GM18868 (cell line): ENCODE measurements around the gene DTX2.
"Not testable (repeated sequence)": the region's sequence is repeated elsewhere in the genome, so short reads cannot be mapped to it uniquely, and the experiment has no call there.

Experiments
- ATAC-seq: cut with Tn5 transposase; IDR thresholded peaks from one replicate; pipeline ENCODE4 v1.9.1; 2021; ENCODE audit warnings: mild to moderate bottlenecking, moderate library complexity; ENCODE audit not compliant: unreplicated experiment

DTX2 gene

GRCh38 chr7:76485822-76486610 lies 24.5 kb downstream of the DTX2 start:
- peak; percentile 14 for ATAC-seq

- peak; percentile 99 for ATAC-seq
Observed at GRCh38 chr7:76486618-76487017, 25.1 kb downstream of the DTX2 start.

GRCh38 chr7:76487969-76488368 lies 26.5 kb downstream of the DTX2 start:
- not testable (repeated sequence) for ATAC-seq

DNA sequence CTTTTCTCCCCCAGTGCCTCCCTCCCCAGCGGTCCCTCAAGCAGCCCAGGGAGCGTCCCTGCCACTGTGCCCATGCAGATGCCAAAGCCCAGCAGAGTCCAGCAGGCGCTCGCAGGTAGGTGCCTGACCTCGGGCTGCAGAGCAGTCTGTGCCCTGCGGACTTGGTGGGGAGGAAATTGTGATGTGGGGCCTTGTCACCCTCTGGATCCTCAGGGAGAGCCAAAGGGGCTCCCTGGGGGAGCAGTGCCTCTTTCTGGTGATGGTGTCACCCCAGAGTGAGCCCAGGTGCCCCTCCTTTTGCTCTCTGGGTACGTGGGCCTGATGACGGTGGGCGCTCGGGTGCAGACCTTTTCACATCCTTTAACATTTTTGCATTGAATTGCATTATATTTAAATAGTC lies 30.6 kb downstream of the DTX2 start:
- ATAC-seq: not testable (repeated sequence)

DNA sequence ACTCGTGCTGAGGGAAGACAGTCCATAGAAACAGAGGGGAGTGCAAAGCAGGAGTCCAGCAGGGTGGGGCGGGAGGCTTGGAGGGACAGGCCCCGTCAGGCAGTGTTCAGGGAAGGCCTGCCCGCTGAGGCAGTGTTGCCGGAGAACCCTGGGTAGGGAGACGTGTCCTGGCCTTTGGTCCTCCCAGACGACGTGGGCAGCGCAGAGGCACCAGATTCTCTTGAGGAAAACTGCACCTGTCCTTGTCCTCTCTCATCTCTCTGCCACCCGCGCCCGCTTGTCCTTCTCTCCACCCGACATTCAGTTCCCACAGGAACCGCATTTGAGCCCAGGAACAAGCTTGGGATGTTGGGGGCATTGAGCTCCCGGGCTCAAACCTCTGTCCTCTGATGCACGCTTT lies 34.2 kb downstream of the DTX2 start:
- ATAC-seq: not testable (repeated sequence)

- ATAC-seq: not testable (repeated sequence)
Observed at GRCh38 chr7:76497918-76498582, 36.5 kb downstream of the DTX2 start.

GRCh38 chr7:76498583-76499200 lies 37.2 kb downstream of the DTX2 start:
- ATAC-seq: not testable (repeated sequence)

DNA sequence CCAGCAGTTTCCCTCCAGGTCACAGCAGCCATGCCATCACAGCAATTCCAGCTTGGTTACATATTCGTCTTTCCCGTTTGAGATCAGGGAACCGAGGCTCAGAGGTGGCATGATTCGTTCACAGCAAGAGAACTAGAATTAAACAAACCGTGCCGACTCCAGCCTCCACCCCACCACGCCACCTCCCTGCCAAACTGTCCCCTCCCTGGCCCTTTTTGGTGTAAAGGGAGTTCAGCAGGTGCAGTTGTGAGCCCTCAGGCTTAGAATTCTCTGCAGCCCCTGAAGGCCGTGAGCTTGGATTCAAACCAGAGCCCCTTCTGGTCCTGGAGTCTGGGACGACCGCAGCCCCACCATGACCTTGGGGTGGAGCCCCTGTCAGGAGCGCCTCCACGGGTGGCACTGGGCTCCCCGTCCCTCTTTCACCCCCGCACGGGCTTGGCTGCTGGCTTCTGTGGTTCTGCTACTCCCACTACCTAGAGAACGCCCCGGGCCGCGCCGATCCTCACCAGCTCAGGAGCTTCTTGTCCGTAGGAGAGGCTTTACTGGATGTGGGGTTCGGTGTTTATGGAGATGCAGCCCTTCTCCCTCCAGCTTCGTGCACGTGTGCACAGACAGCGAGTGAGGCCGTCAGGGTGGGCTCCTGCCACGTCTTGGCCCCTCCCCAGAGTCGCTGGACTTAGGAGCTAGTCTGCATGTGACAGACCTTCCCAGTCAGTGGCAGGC lies 37.9 kb downstream of the DTX2 start:
- not testable (repeated sequence) for ATAC-seq

GRCh38 chr7:76499924-76500241 lies 38.4 kb downstream of the DTX2 start:
- ATAC-seq: peak; percentile 55

DNA sequence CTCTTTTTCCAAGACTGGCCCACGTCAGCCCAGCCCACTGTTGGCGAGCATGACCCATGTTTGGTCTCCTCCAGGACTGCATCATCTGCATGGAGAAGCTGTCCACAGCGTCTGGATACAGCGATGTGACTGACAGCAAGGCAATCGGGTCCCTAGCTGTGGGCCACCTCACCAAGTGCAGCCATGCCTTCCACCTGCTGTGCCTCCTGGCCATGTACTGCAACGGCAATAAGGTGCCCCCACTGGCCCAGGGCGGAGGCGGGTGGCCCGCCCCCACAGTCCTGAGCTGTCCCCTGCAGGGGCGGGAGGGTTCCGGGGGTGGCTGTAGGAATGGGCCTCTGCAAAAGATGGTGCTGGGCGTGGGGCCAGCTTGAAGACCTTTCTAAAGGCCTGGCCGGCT lies 40.7 kb downstream of the DTX2 start:
- not testable (repeated sequence) for ATAC-seq

- ATAC-seq: not testable (repeated sequence)
Observed at GRCh38 chr7:76502836-76503235, 41.3 kb downstream of the DTX2 start.

DNA sequence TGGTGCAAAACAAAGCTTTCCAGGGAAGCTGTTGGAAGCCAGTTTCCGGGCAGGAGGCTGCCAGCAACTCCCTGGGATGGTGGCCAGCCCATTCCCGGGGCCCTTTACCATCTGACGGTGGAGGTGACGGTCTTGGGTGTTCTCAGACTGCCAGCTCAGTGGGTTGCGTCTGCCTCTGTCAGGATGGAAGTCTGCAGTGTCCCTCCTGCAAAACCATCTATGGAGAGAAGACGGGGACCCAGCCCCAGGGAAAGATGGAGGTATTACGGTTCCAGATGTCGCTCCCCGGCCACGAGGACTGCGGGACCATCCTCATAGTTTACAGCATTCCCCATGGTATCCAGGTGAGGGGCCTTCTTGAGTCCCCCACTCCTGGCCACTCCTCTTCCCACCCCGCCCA lies 41.7 kb downstream of the DTX2 start:
- ATAC-seq: not testable (repeated sequence)

GRCh38 chr7:76504351-76505167 lies 43.0 kb downstream of the DTX2 start:
- not testable (repeated sequence) for ATAC-seq

- ATAC-seq: no peak
Observed at GRCh38 chr7:76505168-76506080, 43.9 kb downstream of the DTX2 start.

DNA sequence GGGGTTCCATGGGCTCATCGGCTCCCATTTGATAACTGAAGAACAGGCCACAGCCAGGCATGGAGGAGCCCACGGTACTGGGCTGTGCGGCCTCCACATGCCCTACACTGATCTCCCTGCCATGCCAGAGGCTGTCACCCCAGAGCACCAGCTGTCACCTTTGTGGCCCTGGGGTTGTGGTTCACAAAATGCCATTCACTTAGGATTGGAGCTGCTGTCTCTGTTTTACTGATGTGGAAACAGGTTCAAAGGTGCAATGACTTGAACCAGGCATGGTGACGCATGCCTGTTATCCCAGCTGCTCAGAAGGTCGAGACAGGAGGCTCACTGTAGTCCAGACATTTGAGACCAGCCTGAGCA lies 44.6 kb downstream of the DTX2 start:
- ATAC-seq: no peak

GRCh38 chr7:76506643-76507042 lies 45.1 kb downstream of the DTX2 start:
- not testable (repeated sequence) for ATAC-seq

GRCh38 chr7:76507723-76508406 lies 46.4 kb downstream of the DTX2 start:
- no peak for ATAC-seq

GRCh38 chr7:76509931-76510877 lies 48.7 kb downstream of the DTX2 start, which contains the start of gene UPK3B:
TSS of gene UPK3B (plus strand) at chr7:76510552. CDS start at chr7:76510653, 101 bp downstream.
- ATAC-seq: no peak
